ENCODE measurements around the gene ECHDC1. TPM values are rescaled to one million over a fixed set of nuclear protein-coding genes. Genes with fewer than 3 reads are reported as not detected.

Gene ECHDC1
- total and polyA plus RNA-seq, 2 donors from 2014 or later, result 44.4 to 76.7 TPM

DNA sequence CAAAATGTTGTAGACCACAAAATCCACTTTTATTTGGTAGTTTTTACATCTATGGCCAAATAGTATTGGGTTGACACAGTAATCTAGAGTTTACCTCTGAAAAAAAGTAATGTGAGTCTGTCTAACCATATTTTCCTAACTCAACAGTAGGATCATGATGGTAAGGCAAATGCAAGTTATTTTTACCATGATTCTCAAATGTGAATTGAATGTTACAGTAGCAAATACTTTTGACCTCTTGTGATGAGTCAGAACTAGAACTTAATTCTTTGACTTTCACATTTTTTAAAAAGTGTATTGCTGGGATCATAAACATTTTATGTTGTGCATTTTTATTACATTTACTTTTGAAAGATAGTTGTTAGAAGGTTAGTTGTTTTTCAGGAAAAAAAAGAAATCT lies 54.7 kb downstream of the ECHDC1 start:
- Histone ChIP-seq H3K36me3 (ENCODE audit: control insufficient read depth in 2 of 3, insufficient read depth in 3 of 3, low read length in 3 of 3) (peaks cover 9 to 28% (median 18%) of the 10 kb centered on the region in 3 donors), H3K27ac (ENCODE audit: low read depth in 2 of 2, low read length in 2 of 2) (no peak overlapping the region), H3K4me1 (ENCODE audit: control insufficient read depth in 2 of 3, insufficient read depth in 2 of 3, low read depth in 1 of 3, low read length in 3 of 3) (no peaks in the 10 kb centered on the region), H3K4me3 (ENCODE audit: low read length in 3 of 3) (no peak overlapping the region), H3K9ac (ENCODE audit: low read length in 3 of 3) (no peak overlapping the region), H3K27me3 (ENCODE audit: control insufficient read depth, insufficient read depth, low read length) (no peaks in the 10 kb centered on the region), H3K9me3 (ENCODE audit: control insufficient read depth in 2 of 3, insufficient read depth in 1 of 3, low read length in 3 of 3) (no peaks in the 10 kb centered on the region)
- DNase-seq (no peak), FAIRE-seq (no peak)
- TF ChIP-seq, protein P1, sequence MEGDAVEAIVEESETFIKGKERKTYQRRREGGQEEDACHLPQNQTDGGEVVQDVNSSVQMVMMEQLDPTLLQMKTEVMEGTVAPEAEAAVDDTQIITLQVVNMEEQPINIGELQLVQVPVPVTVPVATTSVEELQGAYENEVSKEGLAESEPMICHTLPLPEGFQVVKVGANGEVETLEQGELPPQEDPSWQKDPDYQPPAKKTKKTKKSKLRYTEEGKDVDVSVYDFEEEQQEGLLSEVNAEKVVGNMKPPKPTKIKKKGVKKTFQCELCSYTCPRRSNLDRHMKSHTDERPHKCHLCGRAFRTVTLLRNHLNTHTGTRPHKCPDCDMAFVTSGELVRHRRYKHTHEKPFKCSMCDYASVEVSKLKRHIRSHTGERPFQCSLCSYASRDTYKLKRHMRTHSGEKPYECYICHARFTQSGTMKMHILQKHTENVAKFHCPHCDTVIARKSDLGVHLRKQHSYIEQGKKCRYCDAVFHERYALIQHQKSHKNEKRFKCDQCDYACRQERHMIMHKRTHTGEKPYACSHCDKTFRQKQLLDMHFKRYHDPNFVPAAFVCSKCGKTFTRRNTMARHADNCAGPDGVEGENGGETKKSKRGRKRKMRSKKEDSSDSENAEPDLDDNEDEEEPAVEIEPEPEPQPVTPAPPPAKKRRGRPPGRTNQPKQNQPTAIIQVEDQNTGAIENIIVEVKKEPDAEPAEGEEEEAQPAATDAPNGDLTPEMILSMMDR (IDR thresholded peaks at IDR 0.05; ENCODE audit: borderline replicate concordance, extremely low read depth, insufficient read depth), result no peak
- intact Hi-C loops (cut with DNase I), result no loop called here

DNA sequence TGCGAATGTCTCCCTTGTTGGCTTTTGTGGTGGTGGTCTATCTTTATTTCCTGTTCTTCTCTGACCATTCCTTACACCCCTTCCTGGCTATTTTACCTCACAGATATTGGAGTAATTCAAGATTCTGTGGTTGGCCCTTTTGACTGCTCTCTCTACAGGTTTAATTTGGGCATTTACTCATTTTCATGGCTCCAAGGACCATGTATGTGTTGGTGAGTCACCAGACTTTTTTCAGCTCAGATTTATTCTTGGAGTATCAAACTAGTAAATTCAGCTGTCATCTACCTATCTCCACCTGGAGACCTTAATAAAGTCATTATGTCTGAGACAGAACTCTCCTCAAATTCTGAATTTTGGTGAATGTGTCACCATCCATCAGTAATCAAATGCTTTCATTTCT lies 61.2 kb downstream of the ECHDC1 start:
- Histone ChIP-seq H3K9ac (ENCODE audit: low read length in 3 of 3) (no peak overlapping the region), H3K36me3 (ENCODE audit: control insufficient read depth in 2 of 3, insufficient read depth in 3 of 3, low read length in 3 of 3) (peaks cover 15 to 30% (median 15%) of the 10 kb centered on the region in 3 donors), H3K4me3 (ENCODE audit: low read length in 3 of 3) (no peak overlapping the region), H3K4me1 (ENCODE audit: control insufficient read depth in 2 of 3, insufficient read depth in 2 of 3, low read depth in 1 of 3, low read length in 3 of 3) (no peaks in the 10 kb centered on the region), H3K27me3 (ENCODE audit: control insufficient read depth, insufficient read depth, low read length) (no peaks in the 10 kb centered on the region), H3K9me3 (ENCODE audit: control insufficient read depth in 2 of 3, insufficient read depth in 1 of 3, low read length in 3 of 3) (no peaks in the 10 kb centered on the region), H3K27ac (ENCODE audit: low read depth in 2 of 2, low read length in 2 of 2) (no peak overlapping the region)
- intact Hi-C loops (cut with DNase I), result no loop called here
- TF ChIP-seq, protein P1 (IDR thresholded peaks at IDR 0.05; ENCODE audit: borderline replicate concordance, extremely low read depth, insufficient read depth), result no peak
- no peak for DNase-seq
- FAIRE-seq, result no peak

DNA sequence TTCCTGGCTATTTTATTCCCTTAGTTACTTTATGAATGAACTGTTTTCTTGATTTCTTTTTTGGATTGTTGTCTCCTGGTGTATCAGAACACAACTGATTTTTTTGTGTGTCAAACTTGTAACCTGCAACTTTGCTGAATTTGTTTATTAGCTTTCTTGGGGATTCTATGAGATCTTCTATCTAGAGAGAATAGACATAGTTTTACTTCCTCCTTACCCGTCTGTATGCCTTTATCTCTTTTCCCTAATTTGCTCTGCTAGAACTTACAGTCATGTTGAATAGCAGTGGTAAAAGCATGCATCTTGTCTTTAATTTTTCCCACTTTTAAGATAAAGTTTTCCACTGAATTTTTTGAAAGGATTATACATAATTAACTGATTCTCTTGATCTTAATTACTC lies 63.6 kb downstream of the ECHDC1 start:
- peaks cover 2 to 17% (median 9%) of the 10 kb centered on the region in 3 donors for H3K36me3 ChIP-seq (ENCODE audit: control insufficient read depth in 2 of 3, insufficient read depth in 3 of 3, low read length in 3 of 3)
- H3K27me3 ChIP-seq (ENCODE audit: control insufficient read depth, insufficient read depth, low read length), result no peaks in the 10 kb centered on the region
- TF ChIP-seq, protein P1 (IDR thresholded peaks at IDR 0.05; ENCODE audit: borderline replicate concordance, extremely low read depth, insufficient read depth), result no peak
- H3K9me3 ChIP-seq (ENCODE audit: control insufficient read depth in 2 of 3, insufficient read depth in 1 of 3, low read length in 3 of 3), result no peaks in the 10 kb centered on the region
- FAIRE-seq (no peak), DNase-seq (no peak)
- H3K27ac ChIP-seq (ENCODE audit: low read depth in 2 of 2, low read length in 2 of 2), result no peak overlapping the region
- intact Hi-C loops (cut with DNase I), result no loop called here
- H3K4me3 ChIP-seq (ENCODE audit: low read length in 3 of 3), result no peak overlapping the region
- peaks cover 0 to 8% (median 0%) of the 10 kb centered on the region in 3 donors for H3K4me1 ChIP-seq (ENCODE audit: control insufficient read depth in 2 of 3, insufficient read depth in 2 of 3, low read depth in 1 of 3, low read length in 3 of 3)
- no peak overlapping the region for H3K9ac ChIP-seq (ENCODE audit: low read length in 3 of 3)
